ENCODE data around the gene MYF5.

DNA sequence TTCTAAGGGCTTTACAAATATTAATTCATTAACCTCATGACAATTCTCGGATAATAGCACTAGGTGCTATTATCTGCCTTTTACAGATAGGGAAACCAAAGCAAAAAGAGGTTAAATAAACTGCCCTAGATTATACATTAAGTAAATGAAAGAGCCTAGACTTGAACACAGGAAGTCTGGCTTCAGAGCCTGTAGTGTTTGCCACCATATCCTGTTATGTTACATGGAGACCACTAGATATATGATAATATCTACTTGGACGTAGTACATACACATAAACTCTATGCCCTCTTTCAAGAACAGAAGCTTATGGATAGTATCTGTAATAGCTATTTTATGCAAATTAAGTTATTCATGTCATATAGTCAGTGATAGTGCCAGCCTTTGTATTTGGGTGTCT lies 26.2 kb upstream of the MYF5 start:
- TF ChIP-seq HMG20B (CRISPR knock-in tag; IDR thresholded peaks at IDR 0.05): no peak
- TF ChIP-seq POLR2A (conservative IDR thresholded peaks at IDR 0.05): no peak

All from K562 (cell line).